A549 (cell line): Measurements from ENCODE around the gene CEP128. TPM values are rescaled to one million over a fixed set of nuclear protein-coding genes. Genes with fewer than 3 reads are reported as not detected.

Experiments
- ATAC-seq, 2 experiments: fragments of 200-7000 bp in 1 of 2; fragments of >200 bp in 1 of 2; cut with Nextera tagmentation in 1 of 2; cut with Tn5 transposase in 1 of 2; 3 replicates each; pipeline versions ENCODE4 v1.8.0 to v1.9.1; 2018 to 2020; ENCODE audit warnings: mild to moderate bottlenecking in 1 of 2, moderate library complexity in 1 of 2
- CTCF ChIA-PET: fragments of 300-600 bp; sonication (Branson Sonifier 250); formaldehyde crosslinking; extraction: SDS; loops from one replicate; lab custom pipeline; 2021; ENCODE audit warnings: antibody characterized with exemption, inconsistent platforms; lab: Yijun Ruan, JAX
- POLR2A ChIA-PET: fragments of 350-600 bp; formaldehyde crosslinking; extraction: SDS; loops from one replicate; lab custom pipeline; 2021; ENCODE audit warnings: antibody characterized with exemption, inconsistent platforms; lab: Yijun Ruan, JAX
- DNase-seq, 2 experiments: peaks; one replicate each; pipeline versions ENCODE4 v3.0.0 to v3.0.0-alpha.2; 2011 to 2016; ENCODE audit warnings: low read depth in 1 of 2, low spot score in 1 of 2
- FAIRE-seq: peaks from 2 replicates; lab custom pipeline; 2011; peaks lifted over from hg19 to GRCh38; lab: Jason Lieb, UNC
- H3K27ac ChIP-seq, 2 experiments: fragments of >200 bp; sonication (Bioruptor Twin); formaldehyde crosslinking; 3 replicates each; pipeline ENCODE4 v1.5.1; 2016 to 2017
- H3K4me1 ChIP-seq: fragments of >200 bp; sonication (Bioruptor Twin); formaldehyde crosslinking; 3 replicates; pipeline ENCODE4 v1.6.1; 2016
- H3K4me2 ChIP-seq: fragments of >200 bp; sonication (Bioruptor Twin); formaldehyde crosslinking; 3 replicates; pipeline ENCODE4 v1.6.1; 2016
- H3K4me3 ChIP-seq: fragments of >200 bp; sonication (Bioruptor Twin); formaldehyde crosslinking; 3 replicates; pipeline ENCODE4 v1.5.1; 2016
- H3K9me3 ChIP-seq: fragments of >200 bp; sonication (Bioruptor Twin); formaldehyde crosslinking; 3 replicates; pipeline ENCODE4 v1.6.1; 2016
- ATOH8 ChIP-seq: fragments of 250-450 bp; sonication (Bioruptor Pico); IDR thresholded peaks from 2 replicates; pipeline ENCODE4 v1.5.0; 2020; ENCODE audit warnings: low read depth, mild to moderate bottlenecking, moderate library complexity
- CBX8 ChIP-seq: fragments of 200-600 bp; sonication (generic); IDR thresholded peaks from 2 replicates; pipeline ENCODE4 v1.6.1; 2016
- CTCF ChIP-seq: fragments of >200 bp; sonication (Bioruptor Twin); formaldehyde crosslinking; IDR thresholded peaks from 3 replicates; pipeline ENCODE4 v1.5.1; 2016
- ELK1 ChIP-seq: fragments of 150-350 bp; IDR thresholded peaks from 2 replicates; pipeline ENCODE4 v1.6.1; 2014; ENCODE audit warnings: low read depth, mild to moderate bottlenecking, low read length
- EP300 ChIP-seq, 2 experiments: fragments of >200 bp; sonication (Bioruptor Twin); formaldehyde crosslinking; IDR thresholded peaks; 2 replicates in 1 of 2; 3 replicates in 1 of 2; pipeline ENCODE4 v1.6.1; 2016 to 2017
- FOSB ChIP-seq: fragments of 250-450 bp; sonication (Bioruptor Pico); IDR thresholded peaks from 2 replicates; pipeline ENCODE4 v1.5.0; 2020; ENCODE audit warnings: mild to moderate bottlenecking, moderate library complexity
- FOSL2 ChIP-seq, 2 experiments: fragments of 450-650 bp in 1 of 2; fragments of >200 bp in 1 of 2; sonication (Bioruptor Twin) in 1 of 2; formaldehyde crosslinking; IDR thresholded peaks; 2 replicates each; pipeline versions ENCODE4 v1.5.0 to v1.6.1; 2016 to 2020; ENCODE audit warnings: mild to moderate bottlenecking in 1 of 2, moderate library complexity in 1 of 2
- FOXS1 ChIP-seq: fragments of 250-450 bp; sonication (Bioruptor Pico); IDR thresholded peaks from 2 replicates; pipeline ENCODE4 v1.5.0; 2020; ENCODE audit warnings: mild to moderate bottlenecking, moderate library complexity
- GATA3 ChIP-seq: IDR thresholded peaks from 2 replicates; pipeline ENCODE4 v1.6.1; 2012; ENCODE audit warnings: borderline replicate concordance
- HDAC2 ChIP-seq: fragments of 200-600 bp; sonication (generic); IDR thresholded peaks from 2 replicates; pipeline ENCODE4 v1.6.1; 2016
- HOXB5 ChIP-seq: fragments of 250-450 bp; sonication (Bioruptor Pico); IDR thresholded peaks from 2 replicates; pipeline ENCODE4 v1.5.0; 2020; ENCODE audit warnings: mild to moderate bottlenecking, moderate library complexity
- JUN ChIP-seq, 2 experiments: fragments of >200 bp; sonication (Bioruptor Twin); formaldehyde crosslinking; IDR thresholded peaks; 2 replicates in 1 of 2; 3 replicates in 1 of 2; pipeline ENCODE4 v1.6.1; 2016 to 2017
- JUNB ChIP-seq: fragments of >200 bp; sonication (Bioruptor Twin); formaldehyde crosslinking; IDR thresholded peaks from 2 replicates; pipeline ENCODE4 v1.6.1; 2016
- MYC ChIP-seq: IDR thresholded peaks from 2 replicates; pipeline ENCODE4 v1.6.1; 2012; ENCODE audit warnings: mild to moderate bottlenecking, inconsistent platforms, low read length, improper control_type of control experiment, borderline replicate concordance
- NPAS2 ChIP-seq: fragments of 250-450 bp; sonication (Bioruptor Pico); IDR thresholded peaks from 2 replicates; pipeline ENCODE4 v1.8.0; 2022; ENCODE audit warnings: mild to moderate bottlenecking, moderate library complexity, borderline replicate concordance
- PBX3 ChIP-seq: IDR thresholded peaks from 2 replicates; pipeline ENCODE4 v1.6.1; 2012
- POLR2AphosphoS2 ChIP-seq: conservative IDR thresholded peaks from 2 replicates; pipeline ENCODE4 v1.6.1; 2012; ENCODE audit warnings: low read length, improper control_type of control experiment, inconsistent platforms
- RFX5 ChIP-seq: fragments of 450-650 bp; IDR thresholded peaks from 2 replicates; pipeline ENCODE4 v1.7.1; 2014; ENCODE audit warnings: antibody characterized with exemption, mild to moderate bottlenecking, moderate library complexity
- RNF2 ChIP-seq: fragments of 200-600 bp; sonication (generic); IDR thresholded peaks from 2 replicates; pipeline ENCODE4 v1.6.1; 2016; ENCODE audit warnings: low read depth, mild to moderate bottlenecking, antibody characterized with exemption, moderate library complexity, borderline replicate concordance
- TFCP2L1 ChIP-seq: fragments of 250-450 bp; sonication (Bioruptor Pico); IDR thresholded peaks from 2 replicates; pipeline ENCODE4 v1.5.0; 2021; ENCODE audit warnings: mild to moderate bottlenecking
- TP53 ChIP-seq: fragments of 250-450 bp; sonication (Bioruptor Pico); IDR thresholded peaks from 2 replicates; pipeline ENCODE4 v1.5.0; 2021; ENCODE audit warnings: mild to moderate bottlenecking, moderate library complexity
- ZFP36 ChIP-seq: fragments of 450-650 bp; IDR thresholded peaks from 2 replicates; pipeline ENCODE4 v1.6.1; 2014; ENCODE audit warnings: borderline replicate concordance; ENCODE audit not compliant: partially characterized antibody
- WGBS: methylation state at CpG from one replicate; pipeline ENCODE4 v1.1.6; 2017; ENCODE audit errors: missing lambda C conversion rate; 5-methylcytosine and 5-hydroxymethylcytosine counted together
- polyA plus RNA-seq, 4 experiments: library from polyadenylated mRNA; depleted of rRNA in 3 of 4; stranded (reverse); fragments of >200 nt; fragmentation: RNase III in 1 of 4; extraction: RNeasy Plus Mini Kit Qiagen cat#74134 plus additional on column Dnase treatment in 1 of 4; gene quantifications; 2 replicates in 3 of 4; 3 replicates in 1 of 4; pipeline ENCODE4 v1.2.3, GENCODE V29; 2011 to 2017

The CEP128 gene
- polyA plus RNA-seq, 2 of the 4 experiments (the other 2 are of a cell fraction): 5.8 to 7.0 TPM

- peak overlapping the region; percentile 8 to 57; a peak in 4 of 6 replicates for H3K27ac ChIP-seq
- CTCF ChIA-PET: interaction anchor here (0.9 to 2.6 kb wide), 4 partner anchors 11 to 529 kb away, joined by 3 to 12 read pairs (median 4); no protein-coding TSS in a partner anchor
- H3K4me2 ChIP-seq: peak overlapping the region; percentile 52
- H3K9me3 ChIP-seq: no peaks in the 10 kb centered on the region
- TF ChIP-seq CBX8 (no peak), CTCF (no peak), FOXS1 (CRISPR knock-in tag) (no peak), ATOH8 (CRISPR knock-in tag) (no peak), GATA3 (no peak), PBX3 (no peak), EP300 (IDR thresholded peaks at IDR 0.05) (no peak), ELK1 (no peak), POLR2AphosphoS2 (no peak), RFX5 (no peak), TFCP2L1 (CRISPR knock-in tag) (no peak), NPAS2 (no peak), ZFP36 (no peak), RNF2 (no peak), TP53 (CRISPR knock-in tag) (no peak), JUN (IDR thresholded peaks at IDR 0.05) (no peak), FOSB (CRISPR knock-in tag) (no peak)
- H3K4me1 ChIP-seq: peaks cover 21% of the 10 kb centered on the region
- no peak; a peak in 1 of 6 replicates for ATAC-seq
- DNase-seq: no peak
- 85% methylated on average over 1 of the region's 1 CpG for WGBS
- POLR2A ChIA-PET: no interaction called here
- no peak for FAIRE-seq
- no peak overlapping the region for H3K4me3 ChIP-seq
These were observed 356.1 kb downstream of the CEP128 start for GRCh38 chr14:80585506-80585835.

GRCh38 chr14:80584744-80585505, 356.6 kb downstream of the CEP128 start:
- DNase-seq (peak; percentile 4 to 39), FAIRE-seq (no peak), ATAC-seq (peak in 1 of 2 experiments; percentile 33; a peak in 2 of 6 replicates)
- WGBS: 52% methylated on average over 2 of the region's 2 CpGs
- Histone ChIP-seq H3K27ac (peak overlapping the region; percentile 8 to 57; a peak in 4 of 6 replicates), H3K4me2 (peak overlapping the region; percentile 52), H3K4me1 (peaks cover 21% of the 10 kb centered on the region), H3K9me3 (no peaks in the 10 kb centered on the region), H3K4me3 (no peak overlapping the region)
- ChIA-PET POLR2A (no interaction called here), CTCF (interaction anchor here (0.6 to 2.6 kb wide), 3 partner anchors 12 to 529 kb away, joined by 3 to 12 read pairs (median 3); no protein-coding TSS in a partner anchor)
- TF ChIP-seq JUNB (peak; percentile 43; the same call in 1 of the 2 replicates), EP300 (IDR thresholded peaks at IDR 0.05) (no peak; a peak in 1 of 5 replicates), FOSL2 (IDR thresholded peaks at IDR 0.05) (peak; percentile 33; the same call in 1 of the 2 replicates), FOSL2 (CRISPR knock-in tag; IDR thresholded peaks at IDR 0.05) (peak; percentile 82), TFCP2L1 (CRISPR knock-in tag) (no peak), GATA3 (peak; percentile 18; the same call in 1 of the 2 replicates), HDAC2 (no peak), MYC (no peak), HOXB5 (no peak), CBX8 (no peak)
